H1 (cell line): ENCODE measurements around the gene CACNG1. TPM values are rescaled to one million over a fixed set of nuclear protein-coding genes. Genes with fewer than 3 reads are reported as not detected.

Source experiments
- CTCF ChIA-PET: fragments of 300-600 bp; sonication (Branson Sonifier 250); formaldehyde crosslinking; loops from one replicate; lab custom pipeline; 2021; ENCODE audit not compliant: partially characterized antibody; lab: Charles Lee
- POLR2A ChIA-PET: fragments of 300-600 bp; sonication (Branson Sonifier 250); formaldehyde crosslinking; loops from one replicate; lab custom pipeline; 2021; ENCODE audit warnings: inconsistent platforms; ENCODE audit not compliant: partially characterized antibody; lab: Charles Lee
- DNase-seq, 2 experiments: peaks; one replicate each; pipeline versions ENCODE4 v3.0.0 to v3.0.0-alpha.2; 2010 to 2022; ENCODE audit warnings: low spot score in 2 of 2, low read depth in 1 of 2, mixed read lengths in 1 of 2
- FAIRE-seq: peaks from 2 replicates; lab custom pipeline; 2011; peaks lifted over from hg19 to GRCh38; lab: Jason Lieb, UNC
- H2AFZ ChIP-seq: 2 replicates; pipeline ENCODE4 v1.8.1; 2012; ENCODE audit warnings: low read length, inconsistent platforms
- H2AK5ac ChIP-seq: 2 replicates; pipeline ENCODE4 v1.6.1; 2013; ENCODE audit warnings: low read depth, low read length
- H2BK120ac ChIP-seq: replicated peaks from 2 replicates; pipeline ENCODE3; 2013; ENCODE audit warnings: low read depth, low read length, inconsistent platforms
- H2BK12ac ChIP-seq: 2 replicates; pipeline ENCODE4 v1.6.1; 2013; ENCODE audit warnings: low read depth, low read length
- H2BK15ac ChIP-seq: 2 replicates; pipeline ENCODE4 v1.6.1; 2013; ENCODE audit warnings: low read length
- H2BK20ac ChIP-seq: 2 replicates; pipeline ENCODE4 v1.6.1; 2013; ENCODE audit warnings: low read length
- H2BK5ac ChIP-seq: 2 replicates; pipeline ENCODE4 v1.6.1; 2013; ENCODE audit warnings: low read depth, low read length
- H3K14ac ChIP-seq: 2 replicates; pipeline ENCODE4 v1.6.1; 2013; ENCODE audit warnings: inconsistent platforms; ENCODE audit not compliant: insufficient read length
- H3K18ac ChIP-seq: 2 replicates; pipeline ENCODE4 v1.6.1; 2013; ENCODE audit warnings: low read length; ENCODE audit errors: extremely low read depth
- H3K23ac ChIP-seq: 2 replicates; pipeline ENCODE4 v1.6.1; 2013; ENCODE audit warnings: inconsistent platforms; ENCODE audit not compliant: insufficient read length
- H3K23me2 ChIP-seq: 2 replicates; pipeline ENCODE4 v1.6.1; 2013; ENCODE audit warnings: low read depth, low read length
- H3K27ac ChIP-seq: 2 replicates; pipeline ENCODE4 v1.6.1; 2011; ENCODE audit warnings: low read depth, low read length, inconsistent platforms
- H3K27me3 ChIP-seq, 4 experiments: replicated peaks in 1 of 4; 1 replicate in 1 of 4; 2 replicates in 3 of 4; pipeline versions ENCODE4 v1.6.1 to v1.8.1; 2011 to 2013; ENCODE audit warnings: low read length in 3 of 4, mild to moderate bottlenecking in 3 of 4, inconsistent platforms in 2 of 4, mixed read lengths in 2 of 4, moderate library complexity in 1 of 4; ENCODE audit not compliant: control insufficient read depth in 3 of 4, insufficient read depth in 3 of 4; ENCODE audit errors: extremely low read depth in 1 of 4
- H3K36me3 ChIP-seq, 4 experiments: 2 replicates each; pipeline versions ENCODE4 v1.6.1 to v1.8.1; 2011 to 2013; ENCODE audit warnings: mild to moderate bottlenecking in 4 of 4, low read length in 3 of 4, moderate library complexity in 2 of 4, control low read depth in 1 of 4, inconsistent platforms in 1 of 4; ENCODE audit not compliant: insufficient read depth in 4 of 4, control insufficient read depth in 2 of 4
- H3K4ac ChIP-seq: replicated peaks from 2 replicates; pipeline ENCODE3; 2013; ENCODE audit warnings: low read length, low read depth, mixed read lengths, inconsistent platforms; ENCODE audit not compliant: insufficient read length
- H3K4me1 ChIP-seq, 4 experiments: replicated peaks in 1 of 4; 1 replicate in 1 of 4; 2 replicates in 3 of 4; pipeline versions ENCODE4 v1.6.1 to v1.8.1; 2011 to 2013; ENCODE audit warnings: low read length in 3 of 4, inconsistent platforms in 2 of 4, mixed read lengths in 1 of 4; ENCODE audit not compliant: insufficient read depth in 4 of 4, control insufficient read depth in 3 of 4
- H3K4me2 ChIP-seq, 2 experiments: 2 replicates each; pipeline versions ENCODE4 v1.6.1 to v1.8.1; 2011 to 2013; ENCODE audit warnings: low read depth in 2 of 2, low read length in 2 of 2, control low read depth in 1 of 2, inconsistent platforms in 1 of 2, mild to moderate bottlenecking in 1 of 2; ENCODE audit not compliant: insufficient read depth in 1 of 2
- H3K4me3 ChIP-seq, 4 experiments: fragments of 200-600, 300-600 bp in 1 of 4; sonication (generic), shearing (Covaris generic), sonication (Bioruptor Twin) in 1 of 4; 2 replicates each; pipeline versions ENCODE4 v1.5.1 to v1.8.1; 2011 to 2016; ENCODE audit warnings: low read length in 4 of 4, low read depth in 3 of 4, control low read depth in 2 of 4, inconsistent platforms in 2 of 4, mild to moderate bottlenecking in 2 of 4, mixed read lengths in 1 of 4, moderate library complexity in 1 of 4; ENCODE audit not compliant: insufficient read depth in 2 of 4; ENCODE audit errors: extremely low read depth in 1 of 4
- H3K56ac ChIP-seq: replicated peaks from 2 replicates; pipeline ENCODE3; 2013; ENCODE audit warnings: low read depth, mild to moderate bottlenecking, mixed read lengths, low read length, inconsistent platforms; ENCODE audit not compliant: insufficient read length
- H3K79me1 ChIP-seq: 2 replicates; pipeline ENCODE4 v1.6.1; 2013; ENCODE audit warnings: low read depth, low read length, control low read depth
- H3K79me2 ChIP-seq, 2 experiments: 2 replicates each; pipeline versions ENCODE4 v1.6.1 to v1.8.1; 2012 to 2013; ENCODE audit warnings: low read length in 2 of 2, mild to moderate bottlenecking in 2 of 2, inconsistent platforms in 1 of 2; ENCODE audit not compliant: insufficient read depth in 2 of 2, control insufficient read depth in 1 of 2
- H3K9ac ChIP-seq, 4 experiments: replicated peaks in 1 of 4; 1 replicate in 1 of 4; 2 replicates in 3 of 4; pipeline versions ENCODE4 v1.6.1 to v1.8.1; 2011 to 2013; ENCODE audit warnings: low read depth in 3 of 4, low read length in 3 of 4, control low read depth in 2 of 4, mild to moderate bottlenecking in 2 of 4, moderate library complexity in 2 of 4, inconsistent platforms in 1 of 4; ENCODE audit errors: extremely low read depth in 1 of 4
- H3K9me3 ChIP-seq, 2 experiments: 2 replicates each; pipeline versions ENCODE4 v1.6.1 to v1.8.1; 2012 to 2013; ENCODE audit warnings: mild to moderate bottlenecking in 2 of 2, moderate library complexity in 2 of 2, control low read depth in 1 of 2, inconsistent platforms in 1 of 2, low read depth in 1 of 2, low read length in 1 of 2, mixed read lengths in 1 of 2; ENCODE audit not compliant: insufficient read depth in 2 of 2
- H4K20me1 ChIP-seq, 2 experiments: replicated peaks in 1 of 2; 2 replicates each; pipeline versions ENCODE3 to v1.8.1; 2011 to 2013; ENCODE audit warnings: inconsistent platforms in 2 of 2, low read length in 2 of 2, mild to moderate bottlenecking in 1 of 2; ENCODE audit not compliant: insufficient read depth in 2 of 2, control insufficient read depth in 1 of 2
- H4K5ac ChIP-seq: 2 replicates; pipeline ENCODE4 v1.6.1; 2013; ENCODE audit warnings: low read length, low read depth, mixed read lengths, inconsistent platforms; ENCODE audit not compliant: insufficient read length
- H4K8ac ChIP-seq: 2 replicates; pipeline ENCODE4 v1.8.0; 2013; ENCODE audit warnings: mild to moderate bottlenecking, moderate library complexity, low read length, inconsistent platforms; ENCODE audit not compliant: insufficient read depth; ENCODE audit errors: extremely low read depth
- H4K91ac ChIP-seq: replicated peaks from 2 replicates; pipeline ENCODE3; 2013; ENCODE audit warnings: low read length, mixed read lengths, inconsistent platforms; ENCODE audit not compliant: insufficient read length
- ATF3 ChIP-seq: IDR thresholded peaks from 2 replicates; pipeline ENCODE4 v1.6.1; 2011; ENCODE audit warnings: low read depth, mild to moderate bottlenecking, low read length; ENCODE audit not compliant: insufficient read depth
- CBX5 ChIP-seq: fragments of 300-800, 300-1000 bp; sonication (generic); IDR thresholded peaks from 2 replicates; pipeline ENCODE4 v1.7.1; 2016; ENCODE audit warnings: antibody characterized with exemption, low read length, low read depth
- CEBPB ChIP-seq: IDR thresholded peaks from 2 replicates; pipeline ENCODE4 v1.6.1; 2012; ENCODE audit warnings: low read depth, low read length
- EP300 ChIP-seq, 2 experiments: IDR thresholded peaks; 1 replicate in 1 of 2; 2 replicates in 1 of 2; pipeline ENCODE4 v1.6.1; 2011 to 2012; ENCODE audit warnings: low read depth in 2 of 2, low read length in 2 of 2, mild to moderate bottlenecking in 2 of 2, borderline replicate concordance in 1 of 2, inconsistent platforms in 1 of 2, moderate library complexity in 1 of 2
- EZH2 ChIP-seq: fragments of 200-600 bp; sonication (generic); IDR thresholded peaks from 2 replicates; pipeline ENCODE4 v1.7.1; 2012; ENCODE audit warnings: low read depth, mild to moderate bottlenecking, moderate library complexity, low read length, inconsistent platforms; ENCODE audit not compliant: severe bottlenecking
- GABPA ChIP-seq: IDR thresholded peaks from 2 replicates; pipeline ENCODE4 v1.6.1; 2011; ENCODE audit warnings: mild to moderate bottlenecking, low read length, moderate library complexity, borderline replicate concordance; ENCODE audit not compliant: insufficient read depth
- KDM5A ChIP-seq: fragments of 200-600 bp; IDR thresholded peaks from 2 replicates; pipeline ENCODE4 v1.7.1; 2012; ENCODE audit warnings: mild to moderate bottlenecking, low read length, inconsistent platforms, mixed read lengths
- RNF2 ChIP-seq: fragments of 200-900, 300-1000 bp; sonication (generic); IDR thresholded peaks from 2 replicates; pipeline ENCODE4 v1.7.1; 2016; ENCODE audit warnings: borderline replicate concordance, low read depth, mild to moderate bottlenecking, antibody characterized with exemption, low read length; ENCODE audit not compliant: poor library complexity, severe bottlenecking; ENCODE audit errors: missing control alignments
- SAP30 ChIP-seq: fragments of 300-600 bp; sonication (generic); IDR thresholded peaks from 2 replicates; pipeline ENCODE4 v1.7.1; 2012; ENCODE audit warnings: low read length, moderate library complexity, mild to moderate bottlenecking, inconsistent platforms; ENCODE audit not compliant: insufficient read depth, insufficient replicate concordance
- YY1 ChIP-seq: IDR thresholded peaks from 2 replicates; pipeline ENCODE4 v1.6.1; 2011; ENCODE audit warnings: low read depth, mild to moderate bottlenecking, low read length
- WGBS, 2 experiments: shearing (Covaris generic) in 1 of 2; methylation state at CpG; one replicate each; pipeline versions ENCODE4 v1.1.6 to v1.1.7; 2013 to 2015; ENCODE audit warnings: low lambda C conversion rate in 2 of 2, mixed read lengths in 2 of 2, inconsistent platforms in 1 of 2, low coverage in 1 of 2, missing lambda C conversion rate in 1 of 2; ENCODE audit not compliant: insufficient replicate concordance in 2 of 2, insufficient coverage in 1 of 2, insufficient read length in 1 of 2; ENCODE audit errors: extremely low coverage in 1 of 2, missing lambda C conversion rate in 1 of 2; 5-methylcytosine and 5-hydroxymethylcytosine counted together
- polyA plus RNA-seq, 7 experiments: library from polyadenylated mRNA; depleted of rRNA in 3 of 7; stranded (reverse) in 5 of 7; unstranded in 2 of 7; fragments of >200 nt in 5 of 7; fragments of 200-250 nt in 2 of 7; gene quantifications; 1 replicate in 5 of 7; 2 replicates in 1 of 7; 4 replicates in 1 of 7; pipeline versions ENCODE4 v1.2.1 to v1.2.3, GENCODE V29; 2011 to 2013; ENCODE audit warnings: missing spikeins in 2 of 7, mixed read lengths in 2 of 7
- total RNA-seq: library from RNA; stranded (reverse); fragmentation: NEBNext Ultra II Directional; extraction: Animal tissue kit (Norgen Biotek cat#: 25700); gene quantifications from 2 replicates; pipeline ENCODE4 v1.2.1, GENCODE V29; 2021
- TF ChIP-seq, protein P1 (sequence below): IDR thresholded peaks from 2 replicates; pipeline ENCODE4 v1.6.1; 2012; ENCODE audit warnings: inconsistent platforms

Gene CACNG1
- total and polyA plus RNA-seq, 2 of the 8 experiments (the other 6 are each of a cell fraction or from before 2014, with no cell fraction given): not detected

DNA sequence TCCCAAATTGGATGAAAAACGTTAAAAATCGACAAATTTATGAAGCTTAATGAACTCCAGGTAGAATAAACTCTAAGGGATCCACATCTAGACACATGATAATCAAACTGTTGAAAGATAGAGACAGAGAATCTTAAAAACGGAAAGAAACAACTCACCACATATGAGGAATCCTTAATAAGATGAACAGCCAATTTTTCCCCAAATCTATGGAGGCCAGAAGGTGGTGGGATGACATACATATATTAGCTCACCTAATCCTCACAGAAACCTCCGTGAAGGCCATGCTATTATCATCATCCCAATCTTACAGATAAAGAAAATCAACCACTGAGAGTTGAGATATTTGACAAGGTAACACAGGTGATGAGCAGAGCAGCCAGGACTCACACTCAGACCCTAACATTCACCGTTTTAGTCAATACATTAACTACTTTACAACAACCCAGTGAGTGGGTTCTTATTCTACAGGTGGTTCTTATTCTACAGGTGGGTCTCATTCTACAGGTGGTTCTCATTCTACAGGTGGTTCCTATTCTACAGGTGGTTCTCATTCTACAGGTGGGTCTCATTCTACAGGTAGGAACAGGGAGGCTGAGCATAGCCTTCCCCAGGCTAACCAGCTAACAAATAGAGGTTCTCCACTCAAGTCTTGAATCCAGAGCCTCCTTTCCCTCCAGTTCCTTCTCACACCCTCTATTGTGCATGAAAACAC is 4.8 kb downstream of the CACNG1 start:
- no peak overlapping the region for H2BK5ac ChIP-seq
- H2BK12ac ChIP-seq: no peak overlapping the region
- no peak overlapping the region for H3K14ac ChIP-seq
- H3K9ac ChIP-seq: no peak overlapping the region
- peaks cover 7 to 16% of the 10 kb centered on the region in 2 experiments; a peak in 2 of 4 replicates for H3K9me3 ChIP-seq
- WGBS, 2 experiments: 90% methylated on average over 5 of the region's 5 CpGs; no CpG with 5 or more reads in 1 of the 2 experiments
- H3K27me3 ChIP-seq: no peaks in the 10 kb centered on the region
- no peak overlapping the region for H2AK5ac ChIP-seq
- H3K36me3 ChIP-seq: no peaks in the 10 kb centered on the region
- no peak overlapping the region for H3K4ac ChIP-seq
- no peak overlapping the region for H4K5ac ChIP-seq
- no peak overlapping the region for H3K18ac ChIP-seq
- H3K4me3 ChIP-seq: no peak overlapping the region
- no peaks in the 10 kb centered on the region for H4K20me1 ChIP-seq
- H3K79me2 ChIP-seq: no peaks in the 10 kb centered on the region
- H3K79me1 ChIP-seq: no peaks in the 10 kb centered on the region
- H3K27ac ChIP-seq: no peak overlapping the region
- no peak overlapping the region for H3K56ac ChIP-seq
- H3K23ac ChIP-seq: no peak overlapping the region
- H2AFZ ChIP-seq: no peak overlapping the region
- no peak overlapping the region for H4K8ac ChIP-seq
- no peak for FAIRE-seq
- CTCF ChIA-PET: interaction anchor here (0.6 to 1.2 kb wide), 3 partner anchors 15 to 317 kb away, joined by 3 read pairs; no protein-coding TSS in a partner anchor
- POLR2A ChIA-PET: interaction anchor here (0.6 kb wide), 1 partner anchor 478 kb away, joined by 3 read pairs; no protein-coding TSS in a partner anchor
- H2BK120ac ChIP-seq: no peak overlapping the region
- H2BK20ac ChIP-seq: no peak overlapping the region
- H4K91ac ChIP-seq: no peak overlapping the region
- H3K4me1 ChIP-seq: no peaks in the 10 kb centered on the region
- H2BK15ac ChIP-seq: no peak overlapping the region
- H3K23me2 ChIP-seq: no peaks in the 10 kb centered on the region
- H3K4me2 ChIP-seq: no peak overlapping the region
- DNase-seq: no peak
- TF ChIP-seq RNF2 (no peak), CEBPB (no peak), ATF3 (no peak), EZH2 (no peak), KDM5A (no peak), EP300 (IDR thresholded peaks at IDR 0.05; ENCODE audit: borderline replicate concordance in 1 of 2, low read depth in 2 of 2, low read length in 2 of 2) (no peak), GABPA (no peak), YY1 (no peak), SAP30 (no peak), CBX5 (no peak)
- TF ChIP-seq, protein P1, sequence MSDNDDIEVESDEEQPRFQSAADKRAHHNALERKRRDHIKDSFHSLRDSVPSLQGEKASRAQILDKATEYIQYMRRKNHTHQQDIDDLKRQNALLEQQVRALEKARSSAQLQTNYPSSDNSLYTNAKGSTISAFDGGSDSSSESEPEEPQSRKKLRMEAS: no peak
